Esophagus muscularis mucosa (tissue), 4 donors: Measurements from ENCODE around the gene ANP32A. TPM values are rescaled to one million over a fixed set of nuclear protein-coding genes. Genes with fewer than 3 reads are reported as not detected.

Source experiments
- DNase-seq: peaks from one replicate; pipeline ENCODE4 v3.0.0-alpha.2; 2017; ENCODE audit errors: extremely low spot score
- H3K27ac ChIP-seq, 4 donors: fragments of 200-600 bp; sonication (generic); replicated peaks in 1 of 4; 1 replicate in 3 of 4; 2 replicates in 1 of 4; pipeline ENCODE4 v1.5.1; 2016 to 2019; ENCODE audit warnings: mild to moderate bottlenecking in 1 of 4
- H3K27me3 ChIP-seq, 4 donors: fragments of 200-600 bp; sonication (generic); one replicate each; pipeline versions ENCODE4 v1.5.1 to v1.6.0; 2016 to 2019
- H3K36me3 ChIP-seq, 4 donors: fragments of 200-600 bp; sonication (generic); one replicate each; pipeline ENCODE4 v1.5.1; 2016 to 2019
- H3K4me1 ChIP-seq, 4 donors: fragments of 200-600 bp; sonication (generic); one replicate each; pipeline ENCODE4 v1.5.1; 2016 to 2019
- H3K4me3 ChIP-seq, 4 donors: fragments of 200-600 bp; sonication (generic); 1 replicate in 2 of 4; 2 replicates in 2 of 4; pipeline ENCODE4 v1.5.1; 2016 to 2019; ENCODE audit warnings: mild to moderate bottlenecking in 4 of 4, moderate library complexity in 1 of 4
- H3K9me3 ChIP-seq, 4 donors: fragments of 200-600 bp; sonication (generic); 1 replicate in 3 of 4; 2 replicates in 1 of 4; pipeline ENCODE4 v1.5.1; 2016 to 2019
- CTCF ChIP-seq, 3 experiments: fragments of 200-600 bp in 2 of 3; fragments of 450-650 bp in 1 of 3; sonication (generic) in 2 of 3; IDR thresholded peaks; one replicate each; pipeline ENCODE4 v1.5.1; 2017 to 2019; ENCODE audit warnings: antibody characterized with exemption in 3 of 3, mild to moderate bottlenecking in 2 of 3, moderate library complexity in 1 of 3
- EP300 ChIP-seq: sonication (generic); formaldehyde crosslinking; IDR thresholded peaks from one replicate; pipeline ENCODE4 v1.6.1; 2017; ENCODE audit warnings: antibody characterized with exemption
- POLR2A ChIP-seq: fragments of 450-650 bp; IDR thresholded peaks from one replicate; pipeline ENCODE4 v1.6.1; 2017; ENCODE audit warnings: antibody characterized with exemption, moderate library complexity, mild to moderate bottlenecking, low read depth
- POLR2AphosphoS5 ChIP-seq, 2 donors: sonication (generic); formaldehyde crosslinking; IDR thresholded peaks; one replicate each; pipeline ENCODE4 v1.6.1; 2017; ENCODE audit warnings: antibody characterized with exemption in 2 of 2
- WGBS: methylation state at CpG from one replicate; pipeline ENCODE4 v1.1.5; 2018; 5-methylcytosine and 5-hydroxymethylcytosine counted together
- intact Hi-C: fragments of 100-400 bp; cut with DNase I; formaldehyde crosslinking; loops from one replicate; pipeline ENCODE4 v1.15.1; 2023
- total RNA-seq, 4 donors: library from RNA; depleted of rRNA; stranded (reverse); fragments of >200 nt; gene quantifications; one replicate each; pipeline versions ENCODE4 v1.1.0 to v1.2.1, GENCODE V29; 2016

Gene ANP32A
- total RNA-seq, 4 donors from 2014 or later, result 35.3 to 64.1 (median 51.1) TPM

GRCh38 chr15:68815598-68815997 lies 5.1 kb downstream of the ANP32A start:
- Histone ChIP-seq H3K27ac (peak overlapping the region in 1 of 4 donors; percentile 98), H3K4me3 (no peak overlapping the region), H3K4me1 (peaks cover 47 to 62% (median 56%) of the 10 kb centered on the region in 4 donors), H3K9me3 (no peaks in the 10 kb centered on the region), H3K36me3 (no peaks in the 10 kb centered on the region), H3K27me3 (no peaks in the 10 kb centered on the region)
- no peak for TF ChIP-seq EP300
- 75% methylated on average over 4 of the region's 4 CpGs for WGBS
- intact Hi-C loops, result loop anchor here (5.0 kb wide), 3 partner anchors 33 to 637 kb away; partner anchors contain the start of gene RPLP1
- DNase-seq, result no peak

GRCh38 chr15:68814596-68814995 lies 6.1 kb downstream of the ANP32A start:
- H3K9me3 ChIP-seq, result no peaks in the 10 kb centered on the region
- no peak for TF ChIP-seq POLR2AphosphoS5 (IDR thresholded peaks at IDR 0.05)
- TF ChIP-seq EP300, result no peak
- TF ChIP-seq POLR2A, result no peak
- TF ChIP-seq CTCF (IDR thresholded peaks at IDR 0.05), result no peak
- H3K4me3 ChIP-seq, result no peak overlapping the region
- 87% methylated on average over 6 of the region's 6 CpGs for WGBS
- H3K36me3 ChIP-seq, result no peaks in the 10 kb centered on the region
- DNase-seq, result no peak
- peaks cover 53 to 72% (median 60%) of the 10 kb centered on the region in 4 donors for H3K4me1 ChIP-seq
- peak overlapping the region in 2 of 4 donors; percentile 40 to 49 for H3K27ac ChIP-seq
- no peaks in the 10 kb centered on the region for H3K27me3 ChIP-seq
- intact Hi-C loops, result no loop called here

GRCh38 chr15:68812597-68813431 lies 7.9 kb downstream of the ANP32A start:
- H3K36me3 ChIP-seq, result no peaks in the 10 kb centered on the region
- peak overlapping the region; percentile 1 to 62 (median 36) for H3K27ac ChIP-seq
- no peak for DNase-seq
- peaks cover 64 to 89% (median 74%) of the 10 kb centered on the region in 4 donors for H3K4me1 ChIP-seq
- 25% methylated on average over 4 of the region's 4 CpGs for WGBS
- H3K4me3 ChIP-seq, result no peak overlapping the region
- no peak for TF ChIP-seq POLR2AphosphoS5 (IDR thresholded peaks at IDR 0.05)
- TF ChIP-seq POLR2A, result no peak
- TF ChIP-seq CTCF (IDR thresholded peaks at IDR 0.05), result no peak
- no peak for TF ChIP-seq EP300
- no peaks in the 10 kb centered on the region for H3K9me3 ChIP-seq
- H3K27me3 ChIP-seq, result no peaks in the 10 kb centered on the region
- intact Hi-C loops, result no loop called here

GRCh38 chr15:68812069-68812468 lies 8.6 kb downstream of the ANP32A start:
- intact Hi-C loops, result no loop called here
- DNase-seq, result no peak
- H3K36me3 ChIP-seq, result no peaks in the 10 kb centered on the region
- no peaks in the 10 kb centered on the region for H3K27me3 ChIP-seq
- H3K4me3 ChIP-seq, result no peak overlapping the region
- peaks cover 72 to 96% (median 81%) of the 10 kb centered on the region in 4 donors for H3K4me1 ChIP-seq
- 89% methylated on average over 8 of the region's 8 CpGs for WGBS
- peak overlapping the region in 3 of 4 donors; percentile 1 to 62 (median 49) for H3K27ac ChIP-seq
- H3K9me3 ChIP-seq, result no peaks in the 10 kb centered on the region
- no peak for TF ChIP-seq POLR2A
- TF ChIP-seq CTCF (IDR thresholded peaks at IDR 0.05), result no peak
- no peak for TF ChIP-seq EP300
- TF ChIP-seq POLR2AphosphoS5 (IDR thresholded peaks at IDR 0.05), result no peak

- TF ChIP-seq CTCF (IDR thresholded peaks at IDR 0.05) (no peak), POLR2A (no peak), EP300 (no peak), POLR2AphosphoS5 (IDR thresholded peaks at IDR 0.05) (no peak)
- no peaks in the 10 kb centered on the region for H3K9me3 ChIP-seq
- intact Hi-C loops, result no loop called here
- no peak overlapping the region for H3K27ac ChIP-seq
- H3K27me3 ChIP-seq, result no peaks in the 10 kb centered on the region
- no peak overlapping the region for H3K4me3 ChIP-seq
- no peak for DNase-seq
- peaks cover 59 to 85% (median 77%) of the 10 kb centered on the region in 4 donors for H3K4me1 ChIP-seq
- no peaks in the 10 kb centered on the region for H3K36me3 ChIP-seq
- 90% methylated on average over 9 of the region's 9 CpGs for whole genome bisulfite sequencing
Measured at GRCh38 chr15:68809517-68809916, 11.2 kb downstream of the ANP32A start.
